Liver (tissue), 9 donors: Measurements from ENCODE around the gene IFT27. TPM values are rescaled to one million over a fixed set of nuclear protein-coding genes. Genes with fewer than 3 reads are reported as not detected.

Experiments used
- DNase-seq: peaks from one replicate; pipeline ENCODE4 v3.0.0-alpha.2; 2017; ENCODE audit warnings: low spot score
- H3K27ac ChIP-seq, 2 donors: one replicate each; pipeline ENCODE4 v1.7.0; 2013; ENCODE audit warnings: inconsistent platforms in 2 of 2, low read length in 2 of 2, control low read depth in 1 of 2, low read depth in 1 of 2, mild to moderate bottlenecking in 1 of 2
- H3K27me3 ChIP-seq, 4 donors: one replicate each; pipeline versions ENCODE4 v1.6.1 to v1.7.0; 2013; ENCODE audit warnings: low read length in 3 of 4, inconsistent platforms in 1 of 4, mild to moderate bottlenecking in 1 of 4, moderate library complexity in 1 of 4; ENCODE audit not compliant: control insufficient read depth in 4 of 4, insufficient read depth in 4 of 4
- H3K36me3 ChIP-seq, 4 donors: one replicate each; pipeline versions ENCODE4 v1.6.1 to v1.7.0; 2013; ENCODE audit warnings: low read length in 3 of 4, mild to moderate bottlenecking in 3 of 4, low read depth in 1 of 4, moderate library complexity in 1 of 4; ENCODE audit not compliant: control insufficient read depth in 4 of 4, insufficient read depth in 3 of 4
- H3K4me1 ChIP-seq, 4 donors: one replicate each; pipeline versions ENCODE4 v1.6.1 to v1.7.0; 2013; ENCODE audit warnings: low read length in 3 of 4, mild to moderate bottlenecking in 3 of 4, moderate library complexity in 1 of 4; ENCODE audit not compliant: control insufficient read depth in 4 of 4, insufficient read depth in 4 of 4
- H3K4me3 ChIP-seq, 3 donors: one replicate each; pipeline versions ENCODE4 v1.6.1 to v1.7.0; 2013; ENCODE audit warnings: low read length in 3 of 3, control low read depth in 1 of 3, low read depth in 1 of 3, mild to moderate bottlenecking in 1 of 3
- H3K9ac ChIP-seq, 2 donors: one replicate each; pipeline ENCODE4 v1.7.0; 2013; ENCODE audit warnings: low read length in 2 of 2, mild to moderate bottlenecking in 2 of 2, moderate library complexity in 2 of 2, control low read depth in 1 of 2, low read depth in 1 of 2
- H3K9me3 ChIP-seq, 4 donors: one replicate each; pipeline versions ENCODE4 v1.6.1 to v1.7.0; 2013; ENCODE audit warnings: low read length in 3 of 4; ENCODE audit not compliant: control insufficient read depth in 4 of 4
- ATF3 ChIP-seq: IDR thresholded peaks from 2 replicates; pipeline ENCODE4 v1.6.1; 2016; ENCODE audit warnings: antibody characterized with exemption
- EGR1 ChIP-seq, 2 donors: IDR thresholded peaks; 2 replicates each; pipeline ENCODE4 v1.6.1; 2016 to 2018; ENCODE audit warnings: antibody characterized with exemption in 2 of 2, low read depth in 2 of 2
- FOXA1 ChIP-seq: IDR thresholded peaks from 2 replicates; pipeline ENCODE4 v1.6.1; 2016; ENCODE audit warnings: antibody characterized with exemption
- FOXA2 ChIP-seq: IDR thresholded peaks from 2 replicates; pipeline ENCODE4 v1.6.1; 2016; ENCODE audit warnings: antibody characterized with exemption
- GABPA ChIP-seq, 2 donors: IDR thresholded peaks in 1 of 2; conservative IDR thresholded peaks in 1 of 2; 2 replicates each; pipeline ENCODE4 v1.6.1; 2016; ENCODE audit warnings: antibody characterized with exemption in 2 of 2, mild to moderate bottlenecking in 1 of 2, moderate library complexity in 1 of 2
- HNF4A ChIP-seq, 2 donors: conservative IDR thresholded peaks; 2 replicates each; pipeline ENCODE4 v1.6.1; 2016; ENCODE audit warnings: antibody characterized with exemption in 2 of 2, mild to moderate bottlenecking in 2 of 2
- HNF4G ChIP-seq: IDR thresholded peaks from 2 replicates; pipeline ENCODE4 v1.6.1; 2016; ENCODE audit warnings: antibody characterized with exemption
- JUND ChIP-seq, 2 donors: IDR thresholded peaks; 2 replicates each; pipeline ENCODE4 v1.6.1; 2016; ENCODE audit warnings: antibody characterized with exemption in 2 of 2
- NR2F2 ChIP-seq: IDR thresholded peaks from 2 replicates; pipeline ENCODE4 v1.6.1; 2016; ENCODE audit warnings: antibody characterized with exemption
- RAD21 ChIP-seq, 2 donors: IDR thresholded peaks; 2 replicates each; pipeline ENCODE4 v1.6.1; 2016; ENCODE audit warnings: antibody characterized with exemption in 2 of 2, mild to moderate bottlenecking in 2 of 2
- RXRA ChIP-seq, 2 donors: IDR thresholded peaks; 2 replicates each; pipeline ENCODE4 v1.6.1; 2017 to 2018; ENCODE audit warnings: antibody characterized with exemption in 2 of 2, mild to moderate bottlenecking in 1 of 2
- SP1 ChIP-seq: IDR thresholded peaks from 2 replicates; pipeline ENCODE4 v1.6.1; 2018; ENCODE audit warnings: antibody characterized with exemption, mild to moderate bottlenecking
- TAF1 ChIP-seq: conservative IDR thresholded peaks from 2 replicates; pipeline ENCODE4 v1.6.1; 2016; ENCODE audit warnings: antibody characterized with exemption, mild to moderate bottlenecking
- YY1 ChIP-seq: IDR thresholded peaks from 2 replicates; pipeline ENCODE4 v1.6.1; 2016; ENCODE audit warnings: antibody characterized with exemption, mild to moderate bottlenecking
- WGBS: extraction: QIAGEN DNeasy Blood & Tissue Kit; methylation state at CpG from one replicate; pipeline ENCODE4 v1.1.7; 2013; 5-methylcytosine and 5-hydroxymethylcytosine counted together
- polyA plus RNA-seq, 2 donors: library from polyadenylated mRNA; stranded (reverse) in 1 of 2; unstranded in 1 of 2; fragments of 200-250 nt in 1 of 2; fragments of >200 nt in 1 of 2; fragmentation: Nextera tagmentation in 1 of 2; extraction: Ambion mirVana in 1 of 2; gene quantifications; one replicate each; pipeline versions ENCODE4 v1.2.1 to v1.2.3, GENCODE V29; 2013 to 2015
- total RNA-seq, 2 donors: library from RNA; depleted of rRNA; stranded (reverse); fragments of >200 nt; gene quantifications; one replicate each; pipeline ENCODE4 v1.2.3, GENCODE V29; 2014
- TF ChIP-seq, protein P1 (sequence below): IDR thresholded peaks from 2 replicates; pipeline ENCODE4 v1.6.1; 2016; ENCODE audit warnings: antibody characterized with exemption
- TF ChIP-seq, protein P2 (sequence below): IDR thresholded peaks from 2 replicates; pipeline ENCODE4 v1.6.1; 2016; ENCODE audit warnings: antibody characterized with exemption, mild to moderate bottlenecking
- TF ChIP-seq, protein P3 (sequence below): IDR thresholded peaks from 2 replicates; pipeline ENCODE4 v1.6.1; 2016; ENCODE audit warnings: antibody characterized with exemption
- TF ChIP-seq, protein P4 (sequence below): fragments of 150-350 bp; IDR thresholded peaks from 2 replicates; pipeline ENCODE4 v1.5.1; 2017; ENCODE audit warnings: improper control_type of control experiment, low read depth, low read length; ENCODE audit not compliant: missing input control
- donor health status: healthy.
- donor health status: healthy.
- donor health status: healthy.
- donor health status: healthy.
- donor health status: healthy.

IFT27 gene
- total and polyA plus RNA-seq, 4 donors = 7.2 to 12.4 (median 9.6) TPM

DNA sequence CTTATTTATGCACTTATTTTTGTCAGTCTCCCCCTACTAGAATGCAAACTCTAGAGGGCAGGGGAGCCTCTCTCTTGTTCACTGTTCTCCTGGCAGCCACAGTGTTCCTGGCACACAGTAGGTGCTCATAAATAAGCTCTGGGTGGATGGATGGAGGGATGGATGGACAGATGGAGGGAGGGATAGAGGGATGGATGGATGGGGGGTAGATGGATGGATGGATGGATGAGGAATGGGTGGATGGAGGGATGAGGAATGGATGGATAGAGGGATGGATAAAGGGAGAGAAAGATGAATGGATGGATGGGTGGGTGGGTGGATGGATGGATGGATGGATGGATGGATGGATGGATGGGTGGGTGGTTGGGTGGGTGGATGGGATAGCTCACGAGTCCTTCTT, 27.4 kb upstream of the IFT27 start:
- Histone ChIP-seq H3K36me3 (no peaks in the 10 kb centered on the region), H3K9me3 (no peaks in the 10 kb centered on the region), H3K27ac (no peak overlapping the region), H3K4me3 (no peak overlapping the region), H3K9ac (no peak overlapping the region), H3K4me1 (no peaks in the 10 kb centered on the region), H3K27me3 (peaks cover 0 to 2% (median 0%) of the 10 kb centered on the region in 4 donors)
- no peak for DNase-seq
- no peak for TF ChIP-seq YY1
- TF ChIP-seq HNF4G = no peak
- TF ChIP-seq HNF4A (conservative IDR thresholded peaks at IDR 0.05) = no peak
- TF ChIP-seq, protein P1, sequence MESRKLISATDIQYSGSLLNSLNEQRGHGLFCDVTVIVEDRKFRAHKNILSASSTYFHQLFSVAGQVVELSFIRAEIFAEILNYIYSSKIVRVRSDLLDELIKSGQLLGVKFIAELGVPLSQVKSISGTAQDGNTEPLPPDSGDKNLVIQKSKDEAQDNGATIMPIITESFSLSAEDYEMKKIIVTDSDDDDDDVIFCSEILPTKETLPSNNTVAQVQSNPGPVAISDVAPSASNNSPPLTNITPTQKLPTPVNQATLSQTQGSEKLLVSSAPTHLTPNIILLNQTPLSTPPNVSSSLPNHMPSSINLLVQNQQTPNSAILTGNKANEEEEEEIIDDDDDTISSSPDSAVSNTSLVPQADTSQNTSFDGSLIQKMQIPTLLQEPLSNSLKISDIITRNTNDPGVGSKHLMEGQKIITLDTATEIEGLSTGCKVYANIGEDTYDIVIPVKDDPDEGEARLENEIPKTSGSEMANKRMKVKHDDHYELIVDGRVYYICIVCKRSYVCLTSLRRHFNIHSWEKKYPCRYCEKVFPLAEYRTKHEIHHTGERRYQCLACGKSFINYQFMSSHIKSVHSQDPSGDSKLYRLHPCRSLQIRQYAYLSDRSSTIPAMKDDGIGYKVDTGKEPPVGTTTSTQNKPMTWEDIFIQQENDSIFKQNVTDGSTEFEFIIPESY = no peak
- no peak for TF ChIP-seq EGR1 (IDR thresholded peaks at IDR 0.05; ENCODE audit: low read depth in 2 of 2)
- TF ChIP-seq, protein P2, sequence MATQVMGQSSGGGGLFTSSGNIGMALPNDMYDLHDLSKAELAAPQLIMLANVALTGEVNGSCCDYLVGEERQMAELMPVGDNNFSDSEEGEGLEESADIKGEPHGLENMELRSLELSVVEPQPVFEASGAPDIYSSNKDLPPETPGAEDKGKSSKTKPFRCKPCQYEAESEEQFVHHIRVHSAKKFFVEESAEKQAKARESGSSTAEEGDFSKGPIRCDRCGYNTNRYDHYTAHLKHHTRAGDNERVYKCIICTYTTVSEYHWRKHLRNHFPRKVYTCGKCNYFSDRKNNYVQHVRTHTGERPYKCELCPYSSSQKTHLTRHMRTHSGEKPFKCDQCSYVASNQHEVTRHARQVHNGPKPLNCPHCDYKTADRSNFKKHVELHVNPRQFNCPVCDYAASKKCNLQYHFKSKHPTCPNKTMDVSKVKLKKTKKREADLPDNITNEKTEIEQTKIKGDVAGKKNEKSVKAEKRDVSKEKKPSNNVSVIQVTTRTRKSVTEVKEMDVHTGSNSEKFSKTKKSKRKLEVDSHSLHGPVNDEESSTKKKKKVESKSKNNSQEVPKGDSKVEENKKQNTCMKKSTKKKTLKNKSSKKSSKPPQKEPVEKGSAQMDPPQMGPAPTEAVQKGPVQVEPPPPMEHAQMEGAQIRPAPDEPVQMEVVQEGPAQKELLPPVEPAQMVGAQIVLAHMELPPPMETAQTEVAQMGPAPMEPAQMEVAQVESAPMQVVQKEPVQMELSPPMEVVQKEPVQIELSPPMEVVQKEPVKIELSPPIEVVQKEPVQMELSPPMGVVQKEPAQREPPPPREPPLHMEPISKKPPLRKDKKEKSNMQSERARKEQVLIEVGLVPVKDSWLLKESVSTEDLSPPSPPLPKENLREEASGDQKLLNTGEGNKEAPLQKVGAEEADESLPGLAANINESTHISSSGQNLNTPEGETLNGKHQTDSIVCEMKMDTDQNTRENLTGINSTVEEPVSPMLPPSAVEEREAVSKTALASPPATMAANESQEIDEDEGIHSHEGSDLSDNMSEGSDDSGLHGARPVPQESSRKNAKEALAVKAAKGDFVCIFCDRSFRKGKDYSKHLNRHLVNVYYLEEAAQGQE = no peak
- TF ChIP-seq JUND (IDR thresholded peaks at IDR 0.05) = no peak
- TF ChIP-seq FOXA2 = no peak
- TF ChIP-seq RAD21 (IDR thresholded peaks at IDR 0.05) = no peak
- TF ChIP-seq ATF3 = no peak
- no peak for TF ChIP-seq GABPA (IDR thresholded peaks at IDR 0.05 in 1 of 2, conservative IDR thresholded peaks at IDR 0.05 in 1 of 2)
- TF ChIP-seq, protein P3, sequence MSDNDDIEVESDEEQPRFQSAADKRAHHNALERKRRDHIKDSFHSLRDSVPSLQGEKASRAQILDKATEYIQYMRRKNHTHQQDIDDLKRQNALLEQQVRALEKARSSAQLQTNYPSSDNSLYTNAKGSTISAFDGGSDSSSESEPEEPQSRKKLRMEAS = no peak
- no peak for TF ChIP-seq FOXA1
- TF ChIP-seq NR2F2 = no peak
- TF ChIP-seq, protein P4, sequence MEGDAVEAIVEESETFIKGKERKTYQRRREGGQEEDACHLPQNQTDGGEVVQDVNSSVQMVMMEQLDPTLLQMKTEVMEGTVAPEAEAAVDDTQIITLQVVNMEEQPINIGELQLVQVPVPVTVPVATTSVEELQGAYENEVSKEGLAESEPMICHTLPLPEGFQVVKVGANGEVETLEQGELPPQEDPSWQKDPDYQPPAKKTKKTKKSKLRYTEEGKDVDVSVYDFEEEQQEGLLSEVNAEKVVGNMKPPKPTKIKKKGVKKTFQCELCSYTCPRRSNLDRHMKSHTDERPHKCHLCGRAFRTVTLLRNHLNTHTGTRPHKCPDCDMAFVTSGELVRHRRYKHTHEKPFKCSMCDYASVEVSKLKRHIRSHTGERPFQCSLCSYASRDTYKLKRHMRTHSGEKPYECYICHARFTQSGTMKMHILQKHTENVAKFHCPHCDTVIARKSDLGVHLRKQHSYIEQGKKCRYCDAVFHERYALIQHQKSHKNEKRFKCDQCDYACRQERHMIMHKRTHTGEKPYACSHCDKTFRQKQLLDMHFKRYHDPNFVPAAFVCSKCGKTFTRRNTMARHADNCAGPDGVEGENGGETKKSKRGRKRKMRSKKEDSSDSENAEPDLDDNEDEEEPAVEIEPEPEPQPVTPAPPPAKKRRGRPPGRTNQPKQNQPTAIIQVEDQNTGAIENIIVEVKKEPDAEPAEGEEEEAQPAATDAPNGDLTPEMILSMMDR = no peak
- no peak for TF ChIP-seq TAF1
- no peak for TF ChIP-seq RXRA (IDR thresholded peaks at IDR 0.05)
- no peak for TF ChIP-seq SP1
- WGBS = 40% methylated on average over 1 of the region's 1 CpG
